GM18951 (cell line): ENCODE results near the gene RCAN2.

Source experiments
- POLR2A ChIP-seq: IDR thresholded peaks from 4 replicates; pipeline ENCODE4 v1.6.1; 2011; ENCODE audit warnings: mild to moderate bottlenecking; ENCODE audit not compliant: insufficient read length, insufficient read depth; ENCODE audit errors: extremely low read depth
- in situ Hi-C: fragments of 300-500 bp; cut with MboI; formaldehyde crosslinking; loops from one replicate; pipeline ENCODE4 v1.12.0; 2022; ENCODE audit warnings: low sequenced_read_pairs, mixed read lengths, inconsistent platforms; ENCODE audit not compliant: unreplicated experiment

Gene RCAN2

GRCh38 chr6:46444772-46445454 is 46.3 kb downstream of the RCAN2 start:
- no peak for TF ChIP-seq POLR2A
- in situ Hi-C loops, result no loop called here

- TF ChIP-seq POLR2A, result no peak
- in situ Hi-C loops, result no loop called here
Measured at GRCh38 chr6:46443623-46444022, 47.6 kb downstream of the RCAN2 start.

- TF ChIP-seq POLR2A, result no peak
- in situ Hi-C loops, result no loop called here
Measured at GRCh38 chr6:46440641-46441040, 50.6 kb downstream of the RCAN2 start.

- no peak for TF ChIP-seq POLR2A
- in situ Hi-C loops, result no loop called here
Measured at GRCh38 chr6:46440141-46440540, 51.1 kb downstream of the RCAN2 start.

- in situ Hi-C loops, result no loop called here
- TF ChIP-seq POLR2A, result no peak
Measured at GRCh38 chr6:46438245-46438644, 53.0 kb downstream of the RCAN2 start.

- no peak for TF ChIP-seq POLR2A
- in situ Hi-C loops, result no loop called here
Measured at GRCh38 chr6:46437671-46438221, 53.5 kb downstream of the RCAN2 start.

- in situ Hi-C loops, result no loop called here
- TF ChIP-seq POLR2A, result no peak
Measured at GRCh38 chr6:46422619-46423018, 68.6 kb downstream of the RCAN2 start.

GRCh38 chr6:46421939-46422338 is 69.3 kb downstream of the RCAN2 start:
- in situ Hi-C loops, result no loop called here
- no peak for TF ChIP-seq POLR2A

GRCh38 chr6:46420921-46421638 is 70.2 kb downstream of the RCAN2 start:
- TF ChIP-seq POLR2A, result no peak
- in situ Hi-C loops, result no loop called here

- TF ChIP-seq POLR2A, result no peak
- in situ Hi-C loops, result no loop called here
Measured at GRCh38 chr6:46419576-46420002, 71.7 kb downstream of the RCAN2 start.

GRCh38 chr6:46414398-46414797 is 76.9 kb downstream of the RCAN2 start:
- no peak for TF ChIP-seq POLR2A
- in situ Hi-C loops, result no loop called here

GRCh38 chr6:46412662-46413061 is 78.6 kb downstream of the RCAN2 start:
- in situ Hi-C loops, result no loop called here

GRCh38 chr6:46411456-46412197 is 79.6 kb downstream of the RCAN2 start:
- TF ChIP-seq POLR2A, result no peak
- in situ Hi-C loops, result no loop called here

More at GRCh38 chr6:46412662-46413061, 78.6 kb downstream of the RCAN2 start:
- no peak for TF ChIP-seq POLR2A
